ENCODE data around the gene RFX7.
"Not testable (repeated sequence)": the region's sequence is repeated elsewhere in the genome, so short reads cannot be mapped to it uniquely, and the experiment has no call there.

RFX7 gene

GRCh38 chr15:56207092-56207491 lies 36.6 kb downstream of the RFX7 start:
- H3K36me3 ChIP-seq (replicated peaks), result no peaks in the 10 kb centered on the region
- no peak overlapping the region for H3K27ac ChIP-seq
- TF ChIP-seq CTCF (IDR thresholded peaks at IDR 0.05; ENCODE audit: low read depth, low read length, missing control alignments), result no peak
- in situ Hi-C loops (cut with HindIII; ENCODE audit: low pct_ligation_motif_present, low sequenced_read_pairs), result no loop called here
- H3K4me3 ChIP-seq (ENCODE audit: low read depth, low read length), result no peak overlapping the region
- DNase-seq, result no peak
- H3K27me3 ChIP-seq (replicated peaks), result no peaks in the 10 kb centered on the region

- no peak for TF ChIP-seq CTCF (IDR thresholded peaks at IDR 0.05; ENCODE audit: low read depth, low read length, missing control alignments)
- in situ Hi-C loops (cut with HindIII; ENCODE audit: low pct_ligation_motif_present, low sequenced_read_pairs), result no loop called here
- no peak for DNase-seq
- Histone ChIP-seq H3K27me3 (replicated peaks) (no peaks in the 10 kb centered on the region), H3K4me3 (ENCODE audit: low read depth, low read length) (no peak overlapping the region), H3K27ac (no peak overlapping the region), H3K36me3 (replicated peaks) (no peaks in the 10 kb centered on the region)
Observed at GRCh38 chr15:56205061-56205876, 38.4 kb downstream of the RFX7 start.

GRCh38 chr15:56203312-56203922 lies 40.3 kb downstream of the RFX7 start:
- H3K27ac ChIP-seq; H3K36me3 ChIP-seq (replicated peaks); H3K27me3 ChIP-seq (replicated peaks); in situ Hi-C loops (cut with HindIII; ENCODE audit: low pct_ligation_motif_present, low sequenced_read_pairs); H3K4me3 ChIP-seq (ENCODE audit: low read depth, low read length): not testable (repeated sequence)
- peak; percentile 49 for DNase-seq

- no peak overlapping the region for H3K27ac ChIP-seq
- TF ChIP-seq CTCF (IDR thresholded peaks at IDR 0.05; ENCODE audit: low read depth, low read length, missing control alignments), result no peak
- no peak for DNase-seq
- H3K4me3 ChIP-seq (ENCODE audit: low read depth, low read length), result no peak overlapping the region
- H3K36me3 ChIP-seq (replicated peaks), result no peaks in the 10 kb centered on the region
- in situ Hi-C loops (cut with HindIII; ENCODE audit: low pct_ligation_motif_present, low sequenced_read_pairs), result no loop called here
- no peaks in the 10 kb centered on the region for H3K27me3 ChIP-seq (replicated peaks)
Observed at GRCh38 chr15:56202701-56203100, 41.0 kb downstream of the RFX7 start.

- no peak for TF ChIP-seq CTCF (IDR thresholded peaks at IDR 0.05; ENCODE audit: low read depth, low read length, missing control alignments)
- no peaks in the 10 kb centered on the region for H3K36me3 ChIP-seq (replicated peaks)
- no peaks in the 10 kb centered on the region for H3K27me3 ChIP-seq (replicated peaks)
- no peak overlapping the region for H3K4me3 ChIP-seq (ENCODE audit: low read depth, low read length)
- H3K27ac ChIP-seq, result no peak overlapping the region
- in situ Hi-C loops (cut with HindIII; ENCODE audit: low pct_ligation_motif_present, low sequenced_read_pairs), result no loop called here
- no peak for DNase-seq
Observed at GRCh38 chr15:56199038-56199437, 44.6 kb downstream of the RFX7 start.

GRCh38 chr15:56194035-56194434 lies 49.6 kb downstream of the RFX7 start:
- Histone ChIP-seq H3K27ac (no peak overlapping the region), H3K27me3 (replicated peaks) (no peaks in the 10 kb centered on the region), H3K36me3 (replicated peaks) (no peaks in the 10 kb centered on the region), H3K4me3 (ENCODE audit: low read depth, low read length) (no peak overlapping the region)
- in situ Hi-C loops (cut with HindIII; ENCODE audit: low pct_ligation_motif_present, low sequenced_read_pairs), result no loop called here
- TF ChIP-seq CTCF (IDR thresholded peaks at IDR 0.05; ENCODE audit: low read depth, low read length, missing control alignments), result no peak
- DNase-seq, result no peak

Data from brain microvascular endothelial cell (primary cell).